ENCODE measurements around the gene NRXN2.

Gene NRXN2

GRCh38 chr11:64621283-64622019, 101.5 kb downstream of the NRXN2 start:
- no peak for TF ChIP-seq TAF1 (IDR thresholded peaks at IDR 0.05; ENCODE audit: low read depth)
- TF ChIP-seq TEAD4 (IDR thresholded peaks at IDR 0.05): no peak
- no peak for TF ChIP-seq ZBTB7A (IDR thresholded peaks at IDR 0.05; ENCODE audit: low read depth)
- no peak for TF ChIP-seq CREB1 (IDR thresholded peaks at IDR 0.05; ENCODE audit: low read depth)
- TF ChIP-seq USF1 (IDR thresholded peaks at IDR 0.05): no peak
- no peak for TF ChIP-seq RAD21 (IDR thresholded peaks at IDR 0.05; ENCODE audit: low read depth)
- no peak for TF ChIP-seq EGR1 (IDR thresholded peaks at IDR 0.05)
- TF ChIP-seq YY1 (IDR thresholded peaks at IDR 0.05; ENCODE audit: low read depth): no peak
- TF ChIP-seq EP300 (IDR thresholded peaks at IDR 0.05; ENCODE audit: borderline replicate concordance): no peak
- no peak for TF ChIP-seq TCF12 (IDR thresholded peaks at IDR 0.05; ENCODE audit: low read depth)
- no peak for TF ChIP-seq REST (IDR thresholded peaks at IDR 0.05; ENCODE audit: low read depth)
- no peak for TF ChIP-seq CEBPB (IDR thresholded peaks at IDR 0.05)
- TF ChIP-seq MAX (IDR thresholded peaks at IDR 0.05): no peak
- TF ChIP-seq FOXM1 (IDR thresholded peaks at IDR 0.05; ENCODE audit: borderline replicate concordance, low read depth): no peak
- no peak for TF ChIP-seq NFIC (IDR thresholded peaks at IDR 0.05)

- TF ChIP-seq FOXM1 (IDR thresholded peaks at IDR 0.05; ENCODE audit: borderline replicate concordance, low read depth) (no peak), TEAD4 (IDR thresholded peaks at IDR 0.05) (no peak), CEBPB (IDR thresholded peaks at IDR 0.05) (no peak)
Measured at GRCh38 chr11:64620381-64620971, 102.5 kb downstream of the NRXN2 start.

GRCh38 chr11:64619811-64620380, 103.1 kb downstream of the NRXN2 start:
- TF ChIP-seq CREB1 (IDR thresholded peaks at IDR 0.05; ENCODE audit: low read depth): no peak
- no peak for TF ChIP-seq TCF12 (IDR thresholded peaks at IDR 0.05; ENCODE audit: low read depth)
- TF ChIP-seq FOXM1 (IDR thresholded peaks at IDR 0.05; ENCODE audit: borderline replicate concordance, low read depth): no peak
- TF ChIP-seq NFIC (IDR thresholded peaks at IDR 0.05): no peak
- TF ChIP-seq EP300 (IDR thresholded peaks at IDR 0.05; ENCODE audit: borderline replicate concordance): no peak
- no peak for TF ChIP-seq EGR1 (IDR thresholded peaks at IDR 0.05)
- no peak for TF ChIP-seq REST (IDR thresholded peaks at IDR 0.05; ENCODE audit: low read depth)
- no peak for TF ChIP-seq USF1 (IDR thresholded peaks at IDR 0.05)
- no peak for TF ChIP-seq ZBTB7A (IDR thresholded peaks at IDR 0.05; ENCODE audit: low read depth)
- TF ChIP-seq TAF1 (IDR thresholded peaks at IDR 0.05; ENCODE audit: low read depth): no peak
- TF ChIP-seq RAD21 (IDR thresholded peaks at IDR 0.05; ENCODE audit: low read depth): no peak

GRCh38 chr11:64619196-64619595, 103.8 kb downstream of the NRXN2 start:
- TF ChIP-seq FOXM1 (IDR thresholded peaks at IDR 0.05; ENCODE audit: borderline replicate concordance, low read depth): no peak
- TF ChIP-seq TCF12 (IDR thresholded peaks at IDR 0.05; ENCODE audit: low read depth): no peak
- no peak for TF ChIP-seq CEBPB (IDR thresholded peaks at IDR 0.05)
- TF ChIP-seq CREB1 (IDR thresholded peaks at IDR 0.05; ENCODE audit: low read depth): no peak
- TF ChIP-seq ZBTB7A (IDR thresholded peaks at IDR 0.05; ENCODE audit: low read depth): no peak
- TF ChIP-seq EP300 (IDR thresholded peaks at IDR 0.05; ENCODE audit: borderline replicate concordance): no peak
- no peak for TF ChIP-seq NFIC (IDR thresholded peaks at IDR 0.05)
- TF ChIP-seq EGR1 (IDR thresholded peaks at IDR 0.05): no peak
- TF ChIP-seq RAD21 (IDR thresholded peaks at IDR 0.05; ENCODE audit: low read depth): no peak
- no peak for TF ChIP-seq YY1 (IDR thresholded peaks at IDR 0.05; ENCODE audit: low read depth)
- no peak for TF ChIP-seq TEAD4 (IDR thresholded peaks at IDR 0.05)
- TF ChIP-seq USF1 (IDR thresholded peaks at IDR 0.05): no peak
- TF ChIP-seq REST (IDR thresholded peaks at IDR 0.05; ENCODE audit: low read depth): no peak
- no peak for TF ChIP-seq MAX (IDR thresholded peaks at IDR 0.05)
- no peak for TF ChIP-seq TAF1 (IDR thresholded peaks at IDR 0.05; ENCODE audit: low read depth)

Data from Ishikawa (cell line).